ENCODE data around the gene AIP. TPM values are rescaled to one million over a fixed set of nuclear protein-coding genes. Genes with fewer than 3 reads are reported as not detected.

Gene AIP
- total RNA-seq, 1 experiment from 2014 or later = 171 TPM

DNA sequence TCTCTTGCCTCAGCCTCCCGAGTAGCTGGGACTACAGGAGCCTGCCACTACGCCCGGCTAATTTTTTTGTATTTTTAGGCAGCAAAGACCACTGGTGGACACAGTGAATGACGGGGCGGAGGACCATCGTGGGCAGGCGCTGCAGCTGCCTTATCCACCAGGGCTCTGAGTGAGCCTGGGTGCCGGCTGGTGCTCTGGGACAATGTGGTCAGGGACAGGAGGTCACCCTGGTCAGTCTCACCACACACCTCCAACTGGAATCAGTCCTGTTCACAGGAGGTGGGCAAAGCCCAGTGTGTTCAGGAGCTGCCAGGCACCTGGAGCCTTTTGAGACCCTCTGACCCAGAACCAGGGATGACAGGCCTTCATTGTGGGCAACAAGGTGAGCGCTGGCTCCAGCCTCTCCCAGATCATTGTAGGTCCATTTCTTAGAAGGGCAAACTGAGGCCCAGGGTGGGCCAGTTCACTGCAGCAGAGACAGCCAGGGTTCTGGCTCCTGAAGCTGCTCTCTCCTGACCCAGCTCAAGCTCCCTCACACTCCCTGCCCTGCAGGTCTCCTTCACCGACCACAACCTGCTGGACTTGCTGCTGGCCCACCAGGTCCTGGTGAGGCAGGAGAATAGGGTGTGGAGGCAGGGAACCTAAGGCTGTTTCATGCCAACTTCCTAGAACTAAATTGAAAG lies 56.1 kb downstream of the AIP start:
- no peak overlapping the region for H2AFZ ChIP-seq (ENCODE audit: low read length)
- no peak for TF ChIP-seq EZH2phosphoT487 (IDR thresholded peaks at IDR 0.05; ENCODE audit: borderline replicate concordance, low read length)
- TF ChIP-seq, protein P1, sequence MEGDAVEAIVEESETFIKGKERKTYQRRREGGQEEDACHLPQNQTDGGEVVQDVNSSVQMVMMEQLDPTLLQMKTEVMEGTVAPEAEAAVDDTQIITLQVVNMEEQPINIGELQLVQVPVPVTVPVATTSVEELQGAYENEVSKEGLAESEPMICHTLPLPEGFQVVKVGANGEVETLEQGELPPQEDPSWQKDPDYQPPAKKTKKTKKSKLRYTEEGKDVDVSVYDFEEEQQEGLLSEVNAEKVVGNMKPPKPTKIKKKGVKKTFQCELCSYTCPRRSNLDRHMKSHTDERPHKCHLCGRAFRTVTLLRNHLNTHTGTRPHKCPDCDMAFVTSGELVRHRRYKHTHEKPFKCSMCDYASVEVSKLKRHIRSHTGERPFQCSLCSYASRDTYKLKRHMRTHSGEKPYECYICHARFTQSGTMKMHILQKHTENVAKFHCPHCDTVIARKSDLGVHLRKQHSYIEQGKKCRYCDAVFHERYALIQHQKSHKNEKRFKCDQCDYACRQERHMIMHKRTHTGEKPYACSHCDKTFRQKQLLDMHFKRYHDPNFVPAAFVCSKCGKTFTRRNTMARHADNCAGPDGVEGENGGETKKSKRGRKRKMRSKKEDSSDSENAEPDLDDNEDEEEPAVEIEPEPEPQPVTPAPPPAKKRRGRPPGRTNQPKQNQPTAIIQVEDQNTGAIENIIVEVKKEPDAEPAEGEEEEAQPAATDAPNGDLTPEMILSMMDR (conservative IDR thresholded peaks at IDR 0.05; ENCODE audit: low read depth, low read length) = no peak
- TF ChIP-seq EZH2 (IDR thresholded peaks at IDR 0.05; ENCODE audit: low read length, unreplicated experiment) = no peak
- no peak overlapping the region for H3K4me3 ChIP-seq (ENCODE audit: low read length)
- H3K27me3 ChIP-seq (ENCODE audit: low read length) = no peaks in the 10 kb centered on the region
- no peaks in the 10 kb centered on the region for H3K4me1 ChIP-seq (ENCODE audit: insufficient read depth, low read length)
- H3K36me3 ChIP-seq (ENCODE audit: low read depth, low read length) = no peaks in the 10 kb centered on the region; the same call in 1 of the 2 replicates
- no peak overlapping the region for H3K4me2 ChIP-seq (ENCODE audit: low read length)
- no peak overlapping the region for H3K27ac ChIP-seq (ENCODE audit: low read length)
- no TSS peak for BruUV-seq (replicated peaks)
- no peaks in the 10 kb centered on the region for H3K9me2 ChIP-seq (replicated peaks; ENCODE audit: low read length)
- intact Hi-C loops (cut with micrococcal nuclease) = no loop called here
- H3F3A ChIP-seq (ENCODE audit: low read length, unreplicated experiment) = no peaks in the 10 kb centered on the region
- H3K9ac ChIP-seq (ENCODE audit: low read length) = no peak overlapping the region
- no peaks in the 10 kb centered on the region for H4K20me1 ChIP-seq (ENCODE audit: low read length)
- DNase-seq = no peak
- H3K9me3 ChIP-seq (ENCODE audit: low read length) = peaks cover 15% of the 10 kb centered on the region
- ATAC-seq = no peak
- POLR2A ChIA-PET (ENCODE audit: unreplicated experiment) = no interaction called here
- CTCF ChIA-PET = no interaction called here
- H3K79me2 ChIP-seq (ENCODE audit: low read length) = no peaks in the 10 kb centered on the region

DNA sequence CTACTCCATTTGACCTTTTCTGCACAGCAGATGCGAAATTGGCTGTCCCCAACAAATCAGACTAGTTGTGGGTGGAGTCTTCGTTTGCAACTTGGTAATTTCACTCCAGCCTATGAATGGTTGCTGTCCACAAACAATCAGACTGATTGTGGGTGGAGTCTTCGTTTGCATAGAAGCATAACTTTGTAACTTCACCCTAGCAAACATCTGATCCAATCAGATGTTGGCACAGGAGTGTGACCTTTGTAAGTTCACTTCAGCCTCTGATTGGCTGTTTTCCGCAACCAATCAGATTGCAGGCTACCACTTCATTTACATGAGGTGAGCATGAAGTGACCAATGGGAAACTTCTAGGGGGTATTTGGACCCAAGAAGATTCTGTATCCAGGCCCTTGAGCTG lies 56.7 kb downstream of the AIP start:
- intact Hi-C loops (cut with micrococcal nuclease) = no loop called here
- Histone ChIP-seq H3K4me2 (ENCODE audit: low read length) (no peak overlapping the region), H4K20me1 (ENCODE audit: low read length) (no peaks in the 10 kb centered on the region), H3K27me3 (ENCODE audit: low read length) (no peaks in the 10 kb centered on the region), H3K9me2 (replicated peaks; ENCODE audit: low read length) (no peaks in the 10 kb centered on the region), H3K79me2 (ENCODE audit: low read length) (no peaks in the 10 kb centered on the region), H3K36me3 (ENCODE audit: low read depth, low read length) (no peaks in the 10 kb centered on the region), H3K9me3 (ENCODE audit: low read length) (peaks cover 9% of the 10 kb centered on the region), H2AFZ (ENCODE audit: low read length) (no peak overlapping the region), H3K9ac (ENCODE audit: low read length) (no peak overlapping the region), H3K27ac (ENCODE audit: low read length) (no peak overlapping the region), H3K4me3 (ENCODE audit: low read length) (no peak overlapping the region), H3K4me1 (ENCODE audit: insufficient read depth, low read length) (no peaks in the 10 kb centered on the region), H3F3A (ENCODE audit: low read length, unreplicated experiment) (no peaks in the 10 kb centered on the region)
- TF ChIP-seq, protein P1 (conservative IDR thresholded peaks at IDR 0.05; ENCODE audit: low read depth, low read length) = no peak
- TF ChIP-seq EZH2 (IDR thresholded peaks at IDR 0.05; ENCODE audit: low read length, unreplicated experiment) = no peak
- no peak for TF ChIP-seq EZH2phosphoT487 (IDR thresholded peaks at IDR 0.05; ENCODE audit: borderline replicate concordance, low read length)
- BruUV-seq (replicated peaks) = no TSS peak
- ChIA-PET CTCF (no interaction called here), POLR2A (ENCODE audit: unreplicated experiment) (no interaction called here)
- ATAC-seq (no peak), DNase-seq (no peak)

Small RNA genes lying within 50 kb of the gene (microRNA-seq; reads per million reads assigned to microRNA genes)
- gene MIR6752 (ENCODE audit: unreplicated experiment) = 1.0 reads per million

Other genes with a start within 250 kb of the AIP start
- gene GRK2, start 216.6 kb upstream of the AIP start, total RNA-seq (2014; rRNA removed) = 103 TPM in 2 replicates
- gene ANKRD13D, start 193.7 kb upstream of the AIP start, total RNA-seq (2014; rRNA removed) = 58.9 and 63.9 TPM in 2 replicates
- gene SSH3, start 179.5 kb upstream of the AIP start, total RNA-seq (2014; rRNA removed) = 35.1 and 52.4 TPM in 2 replicates
- 78.5 and 81.5 TPM in 2 replicates for gene POLD4, start 129.5 kb upstream of the AIP start, total RNA-seq (2014; rRNA removed)
- gene CLCF1, start 109.4 kb upstream of the AIP start, total RNA-seq (2014; rRNA removed) = 48.3 and 63.5 TPM in 2 replicates
- gene RAD9A, start 91.0 kb upstream of the AIP start, total RNA-seq (2014; rRNA removed) = 45.5 and 48.9 TPM in 2 replicates
- gene PPP1CA, start 81.2 kb upstream of the AIP start, total RNA-seq (2014; rRNA removed) = 449 and 477 TPM in 2 replicates
- not detected in 2 replicates for gene TBC1D10C, start 78.9 kb upstream of the AIP start, total RNA-seq (2014; rRNA removed)
- 0.22 TPM in 1 of 2 replicates, not detected in the other for gene CARNS1, start 67.3 kb upstream of the AIP start, total RNA-seq (2014; rRNA removed)
- gene RPS6KB2, start 54.5 kb upstream of the AIP start, total RNA-seq (2014; rRNA removed) = 170 and 208 TPM in 2 replicates
- gene PTPRCAP, start 45.3 kb upstream of the AIP start, total RNA-seq (2014; rRNA removed) = 0.15 and 0.29 TPM in 2 replicates
- 209 and 250 TPM in 2 replicates for gene CORO1B, start 39.5 kb upstream of the AIP start, total RNA-seq (2014; rRNA removed)
- not detected in 2 replicates for gene GPR152, start 30.3 kb upstream of the AIP start, total RNA-seq (2014; rRNA removed)
- 0.55 TPM in 1 of 2 replicates, not detected in the other for gene CABP4, start 27.7 kb upstream of the AIP start, total RNA-seq (2014; rRNA removed)
- gene TMEM134, start 13.8 kb upstream of the AIP start, total RNA-seq (2014; rRNA removed) = 73.5 and 107 TPM in 2 replicates
- gene PITPNM1, start 22.3 kb downstream of the AIP start, total RNA-seq (2014; rRNA removed) = 79.8 and 95.4 TPM in 2 replicates
- 74.9 and 87.4 TPM in 2 replicates for gene CDK2AP2, start 25.1 kb downstream of the AIP start, total RNA-seq (2014; rRNA removed)
- not detected in 2 replicates for gene CABP2, start 40.4 kb downstream of the AIP start, total RNA-seq (2014; rRNA removed)
- 1,049 and 1,154 TPM in 2 replicates for gene GSTP1, start 100.8 kb downstream of the AIP start, total RNA-seq (2014; rRNA removed)
- 499 and 686 TPM in 2 replicates for gene NDUFV1, start 123.9 kb downstream of the AIP start, total RNA-seq (2014; rRNA removed)
- 36.3 and 50.6 TPM in 2 replicates for gene NUDT8, start 146.9 kb downstream of the AIP start, total RNA-seq (2014; rRNA removed)
- not detected in 2 replicates for gene TBX10, start 156.7 kb downstream of the AIP start, total RNA-seq (2014; rRNA removed)
- gene ACY3, start 167.7 kb downstream of the AIP start, total RNA-seq (2014; rRNA removed) = not detected in 2 replicates
- gene ALDH3B2, start 191.6 kb downstream of the AIP start, total RNA-seq (2014; rRNA removed) = 0.40 TPM in 1 of 2 replicates, not detected in the other